Loucy (cell line): ENCODE results near the gene IER5.

Source experiments
- H2AFZ ChIP-seq: fragments of 200-600 bp; sonication (generic); 2 replicates; pipeline ENCODE4 v1.6.0; 2016; ENCODE audit warnings: antibody characterized with exemption, mild to moderate bottlenecking, low read length, moderate library complexity
- H3F3A ChIP-seq: fragments of 200-600 bp; 2 replicates; pipeline ENCODE4 v1.6.0; 2016; ENCODE audit warnings: antibody characterized with exemption, low read depth, mild to moderate bottlenecking
- H3K27me3 ChIP-seq: fragments of 200-600 bp; sonication (generic); 2 replicates; pipeline ENCODE4 v1.6.1; 2014; ENCODE audit warnings: low read length, mild to moderate bottlenecking; ENCODE audit not compliant: insufficient read depth, poor library complexity, severe bottlenecking
- H3K36me3 ChIP-seq: fragments of 200-600 bp; sonication (generic); 2 replicates; pipeline ENCODE4 v1.6.1; 2016; ENCODE audit warnings: low read length; ENCODE audit not compliant: insufficient read depth
- H3K4me1 ChIP-seq: fragments of 200-600 bp; sonication (generic); 2 replicates; pipeline ENCODE4 v1.5.1; 2014; ENCODE audit warnings: low read length, mild to moderate bottlenecking; ENCODE audit not compliant: insufficient read depth, poor library complexity, severe bottlenecking
- H3K4me2 ChIP-seq: fragments of 200-600 bp; sonication (generic); 2 replicates; pipeline ENCODE4 v1.6.0; 2014; ENCODE audit warnings: antibody characterized with exemption, low read length, low read depth, mild to moderate bottlenecking; ENCODE audit not compliant: poor library complexity, severe bottlenecking
- H3K4me3 ChIP-seq: fragments of 200-600 bp; sonication (generic); 2 replicates; pipeline ENCODE4 v1.5.1; 2014; ENCODE audit warnings: low read length, mild to moderate bottlenecking, mixed read lengths; ENCODE audit not compliant: poor library complexity, severe bottlenecking
- H3K79me2 ChIP-seq: fragments of 200-600 bp; sonication (generic); 2 replicates; pipeline ENCODE4 v1.6.1; 2014; ENCODE audit warnings: low read length; ENCODE audit not compliant: insufficient read depth
- H3K9ac ChIP-seq: fragments of 200-600 bp; sonication (generic); 2 replicates; pipeline ENCODE4 v1.6.0; 2014; ENCODE audit warnings: mild to moderate bottlenecking, low read depth, low read length, moderate library complexity; ENCODE audit not compliant: poor library complexity, severe bottlenecking
- H3K9me2 ChIP-seq: fragments of 200-600 bp; sonication (generic); replicated peaks from 2 replicates; pipeline ENCODE4 v1.6.1; 2016; ENCODE audit warnings: low read depth, low read length, mixed read lengths
- H3K9me3 ChIP-seq: fragments of 200-600 bp; sonication (generic); 2 replicates; pipeline ENCODE4 v1.6.1; 2014; ENCODE audit warnings: mild to moderate bottlenecking, antibody characterized with exemption, low read length, low read depth; ENCODE audit not compliant: insufficient read depth
- H4K20me1 ChIP-seq: fragments of 200-600 bp; sonication (generic); 2 replicates; pipeline ENCODE4 v1.6.0; 2014; ENCODE audit warnings: antibody characterized with exemption, low read length, mild to moderate bottlenecking; ENCODE audit not compliant: insufficient read depth, poor library complexity, severe bottlenecking
- EZH2phosphoT487 ChIP-seq: fragments of 200-600 bp; IDR thresholded peaks from 2 replicates; pipeline ENCODE4 v1.6.1; 2018; ENCODE audit warnings: antibody characterized with exemption, mild to moderate bottlenecking, moderate library complexity, borderline replicate concordance
- TF ChIP-seq, protein P1 (sequence below): fragments of 200-600 bp; sonication (generic); conservative IDR thresholded peaks from 2 replicates; pipeline ENCODE4 v1.5.1; 2014; ENCODE audit warnings: mild to moderate bottlenecking, antibody characterized with exemption, low read length

IER5 gene

DNA sequence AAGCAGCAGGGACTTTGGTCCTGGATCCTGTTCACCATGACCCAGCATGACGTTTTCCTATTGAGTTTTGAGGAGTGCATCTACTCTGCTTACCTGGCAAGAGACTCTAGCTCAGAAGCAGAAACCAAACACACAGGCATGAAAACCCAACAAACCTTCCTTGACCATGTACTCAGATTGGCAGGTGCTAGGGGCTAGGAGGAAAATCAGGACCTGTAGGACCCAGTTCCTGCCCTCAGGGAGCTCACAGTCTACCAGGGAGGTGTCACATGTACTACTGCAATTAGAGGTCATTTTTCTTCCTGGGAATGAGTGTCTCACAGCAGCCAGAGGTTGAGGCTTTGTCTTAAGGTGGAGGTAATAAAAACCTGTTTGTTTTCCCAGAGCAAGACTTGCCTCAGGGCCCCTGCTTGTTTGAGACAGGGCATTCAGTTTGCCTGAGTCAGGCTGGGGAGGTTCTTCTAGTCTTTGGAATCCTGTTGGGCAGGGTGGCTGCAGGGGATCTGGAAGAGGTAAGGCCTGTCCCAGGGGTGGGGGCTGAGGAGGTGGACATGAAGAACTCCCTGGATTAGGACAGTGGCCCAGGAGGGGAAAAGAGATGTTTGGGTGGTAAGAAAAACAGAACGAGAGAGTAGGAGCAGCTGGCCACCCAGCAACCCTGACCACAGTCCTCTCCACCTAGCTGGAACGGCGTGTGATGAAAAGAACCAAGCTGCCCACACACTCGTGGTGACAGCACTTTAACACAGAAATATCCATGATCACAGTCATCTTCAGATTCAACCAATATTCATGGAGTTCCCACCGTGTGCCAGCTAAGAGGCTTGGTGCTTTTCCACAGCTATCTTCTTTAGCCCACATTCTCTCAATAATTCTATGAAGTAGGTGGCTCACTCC, 30.8 kb downstream of the IER5 start:
- no peaks in the 10 kb centered on the region for H3K9me2 ChIP-seq
- no peaks in the 10 kb centered on the region for H3K27me3 ChIP-seq
- H3K4me1 ChIP-seq: peaks cover 4% of the 10 kb centered on the region
- no peaks in the 10 kb centered on the region for H3K79me2 ChIP-seq
- no peaks in the 10 kb centered on the region for H3F3A ChIP-seq
- no peaks in the 10 kb centered on the region for H4K20me1 ChIP-seq
- no peak overlapping the region for H3K4me3 ChIP-seq
- H3K9me3 ChIP-seq: no peaks in the 10 kb centered on the region
- H3K9ac ChIP-seq: no peak overlapping the region
- TF ChIP-seq, protein P1, sequence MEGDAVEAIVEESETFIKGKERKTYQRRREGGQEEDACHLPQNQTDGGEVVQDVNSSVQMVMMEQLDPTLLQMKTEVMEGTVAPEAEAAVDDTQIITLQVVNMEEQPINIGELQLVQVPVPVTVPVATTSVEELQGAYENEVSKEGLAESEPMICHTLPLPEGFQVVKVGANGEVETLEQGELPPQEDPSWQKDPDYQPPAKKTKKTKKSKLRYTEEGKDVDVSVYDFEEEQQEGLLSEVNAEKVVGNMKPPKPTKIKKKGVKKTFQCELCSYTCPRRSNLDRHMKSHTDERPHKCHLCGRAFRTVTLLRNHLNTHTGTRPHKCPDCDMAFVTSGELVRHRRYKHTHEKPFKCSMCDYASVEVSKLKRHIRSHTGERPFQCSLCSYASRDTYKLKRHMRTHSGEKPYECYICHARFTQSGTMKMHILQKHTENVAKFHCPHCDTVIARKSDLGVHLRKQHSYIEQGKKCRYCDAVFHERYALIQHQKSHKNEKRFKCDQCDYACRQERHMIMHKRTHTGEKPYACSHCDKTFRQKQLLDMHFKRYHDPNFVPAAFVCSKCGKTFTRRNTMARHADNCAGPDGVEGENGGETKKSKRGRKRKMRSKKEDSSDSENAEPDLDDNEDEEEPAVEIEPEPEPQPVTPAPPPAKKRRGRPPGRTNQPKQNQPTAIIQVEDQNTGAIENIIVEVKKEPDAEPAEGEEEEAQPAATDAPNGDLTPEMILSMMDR: no peak
- no peak for TF ChIP-seq EZH2phosphoT487
- no peak overlapping the region for H3K4me2 ChIP-seq
- H2AFZ ChIP-seq: no peak overlapping the region
- no peaks in the 10 kb centered on the region for H3K36me3 ChIP-seq

DNA sequence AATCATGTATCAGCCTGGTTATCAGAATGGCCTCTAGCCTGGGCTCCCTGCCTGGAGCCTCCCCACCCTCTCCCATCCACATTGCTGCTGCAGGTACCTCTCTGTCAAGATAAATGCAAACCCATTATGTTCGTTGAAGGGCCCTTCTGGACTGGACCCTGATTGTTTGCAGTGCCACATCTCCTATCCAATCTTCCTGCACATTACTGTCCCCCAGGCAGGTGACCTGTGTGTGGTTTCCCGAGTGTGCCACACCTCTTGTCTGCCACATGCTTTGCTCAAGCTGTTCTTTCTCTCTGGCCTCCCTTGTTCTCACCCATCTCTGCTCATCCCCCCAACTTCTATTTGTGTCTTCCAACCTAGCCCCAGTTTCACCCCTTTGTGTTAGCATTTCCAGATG, 32.4 kb downstream of the IER5 start:
- no peaks in the 10 kb centered on the region for H4K20me1 ChIP-seq
- H3K9me2 ChIP-seq: no peaks in the 10 kb centered on the region
- no peak overlapping the region for H3K9ac ChIP-seq
- no peak overlapping the region for H3K4me2 ChIP-seq
- TF ChIP-seq EZH2phosphoT487: no peak
- TF ChIP-seq, protein P1: no peak
- H3K27me3 ChIP-seq: no peaks in the 10 kb centered on the region
- H3K79me2 ChIP-seq: no peaks in the 10 kb centered on the region
- H3K4me1 ChIP-seq: peaks cover 4% of the 10 kb centered on the region
- no peaks in the 10 kb centered on the region for H3F3A ChIP-seq
- no peaks in the 10 kb centered on the region for H3K9me3 ChIP-seq
- no peak overlapping the region for H3K4me3 ChIP-seq
- no peak overlapping the region for H2AFZ ChIP-seq
- no peaks in the 10 kb centered on the region for H3K36me3 ChIP-seq

DNA sequence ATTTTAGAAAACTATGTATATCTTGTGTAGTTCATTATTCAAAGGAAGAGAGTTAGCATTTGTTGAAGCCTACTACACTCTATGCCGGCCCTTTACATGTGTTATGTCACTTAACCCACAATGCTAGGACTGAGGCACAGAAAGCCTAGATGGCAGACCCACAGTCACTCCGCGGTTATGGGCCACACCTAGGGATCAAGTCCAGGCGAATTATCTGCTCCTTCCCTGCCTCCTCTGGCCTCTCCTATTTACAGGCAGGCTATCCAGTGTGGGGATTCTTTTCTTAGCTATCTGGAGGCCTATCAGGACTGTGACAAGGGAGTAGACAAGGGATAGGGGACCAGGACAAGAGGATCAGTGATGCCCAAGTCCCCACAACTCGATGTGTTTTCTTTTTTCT, 33.0 kb downstream of the IER5 start:
- Histone ChIP-seq H3F3A (no peaks in the 10 kb centered on the region), H3K4me2 (no peak overlapping the region), H3K79me2 (no peaks in the 10 kb centered on the region)

More for the DNA sequence above, 33.0 kb downstream of the IER5 start:
- Histone ChIP-seq H3K4me1 (peaks cover 4% of the 10 kb centered on the region), H2AFZ (no peak overlapping the region), H3K27me3 (no peaks in the 10 kb centered on the region), H3K36me3 (no peaks in the 10 kb centered on the region), H3K9ac (no peak overlapping the region), H4K20me1 (no peaks in the 10 kb centered on the region), H3K9me3 (no peaks in the 10 kb centered on the region), H3K9me2 (no peaks in the 10 kb centered on the region), H3K4me3 (no peak overlapping the region)
- TF ChIP-seq EZH2phosphoT487: no peak
- TF ChIP-seq, protein P1: no peak
